OCI-LY7 (cell line): ENCODE measurements around the gene MYBPC3. TPM values are rescaled to one million over a fixed set of nuclear protein-coding genes. Genes with fewer than 3 reads are reported as not detected.

Source experiments
- BruUV-seq: library from RNA; stranded (reverse); fragments of 400-500 nt; replicated peaks from 2 replicates; lab custom pipeline; 2021; lab: Mats Ljungman, UMichigan
- CTCF ChIA-PET: fragments of 300-600 bp; sonication (Branson Sonifier 250); formaldehyde crosslinking; loops from one replicate; lab custom pipeline; 2022; ENCODE audit warnings: antibody characterized with exemption; ENCODE audit not compliant: unreplicated experiment; lab: Charles Lee
- POLR2A ChIA-PET: fragments of 300-600 bp; sonication (Branson Sonifier 250); formaldehyde crosslinking; loops from one replicate; lab custom pipeline; 2022; ENCODE audit warnings: antibody characterized with exemption; lab: Charles Lee
- DNase-seq: peaks from one replicate; pipeline ENCODE4 v3.0.0-alpha.2; 2015; ENCODE audit warnings: low spot score
- H2AFZ ChIP-seq: fragments of 200-600 bp; sonication (generic), shearing (Covaris generic); 2 replicates; pipeline ENCODE4 v1.6.1; 2014; ENCODE audit warnings: mild to moderate bottlenecking, antibody characterized with exemption, low read length, moderate library complexity
- H3K27ac ChIP-seq: fragments of 200-600 bp; sonication (generic); 2 replicates; pipeline ENCODE4 v1.5.1; 2014; ENCODE audit warnings: mixed run types, low read depth, mild to moderate bottlenecking, moderate library complexity, low read length, inconsistent platforms; ENCODE audit not compliant: poor library complexity, severe bottlenecking
- H3K36me3 ChIP-seq: fragments of 200-600 bp; sonication (generic); 2 replicates; pipeline ENCODE4 v1.6.1; 2014; ENCODE audit warnings: mild to moderate bottlenecking, antibody characterized with exemption, low read length, moderate library complexity, mixed read lengths; ENCODE audit not compliant: insufficient read depth
- H3K4me1 ChIP-seq: fragments of 200-600 bp; sonication (generic); 2 replicates; pipeline ENCODE4 v1.5.1; 2014; ENCODE audit warnings: mild to moderate bottlenecking, low read length; ENCODE audit not compliant: insufficient read depth, poor library complexity, severe bottlenecking
- H3K4me2 ChIP-seq: fragments of 200-600 bp; sonication (generic); 2 replicates; pipeline ENCODE4 v1.6.1; 2014; ENCODE audit warnings: mild to moderate bottlenecking, low read length
- H3K4me3 ChIP-seq: fragments of 200-600 bp; sonication (generic); 2 replicates; pipeline ENCODE4 v1.5.1; 2014; ENCODE audit warnings: mild to moderate bottlenecking, low read depth, low read length; ENCODE audit not compliant: poor library complexity, severe bottlenecking
- H3K79me2 ChIP-seq: fragments of 200-600 bp; sonication (generic); 2 replicates; pipeline ENCODE4 v1.6.1; 2016; ENCODE audit warnings: low read depth, mild to moderate bottlenecking, low read length, moderate library complexity, mixed read lengths; ENCODE audit not compliant: insufficient read depth
- H3K9me2 ChIP-seq: fragments of 200-600 bp; sonication (generic); 2 replicates; pipeline ENCODE4 v1.6.1; 2016; ENCODE audit warnings: mild to moderate bottlenecking, low read length, mixed read lengths; ENCODE audit not compliant: insufficient read depth
- H3K9me3 ChIP-seq: fragments of 200-600 bp; sonication (generic); 2 replicates; pipeline ENCODE4 v1.6.1; 2014; ENCODE audit warnings: mild to moderate bottlenecking, mixed run types, low read length, mixed read lengths
- H4K20me1 ChIP-seq: fragments of 200-600 bp; sonication (generic); 2 replicates; pipeline ENCODE4 v1.6.1; 2014; ENCODE audit warnings: mild to moderate bottlenecking, antibody characterized with exemption, low read length, moderate library complexity, mixed read lengths; ENCODE audit not compliant: insufficient read depth
- EZH2phosphoT487 ChIP-seq: fragments of 200-600 bp; sonication (generic); IDR thresholded peaks from 2 replicates; pipeline ENCODE4 v1.6.1; 2018; ENCODE audit warnings: low read depth, borderline replicate concordance, mild to moderate bottlenecking, mixed run types, antibody characterized with exemption, low read length, moderate library complexity, mixed read lengths
- intact Hi-C: fragments of 100-400 bp; cut with micrococcal nuclease; formaldehyde crosslinking; loops from one replicate; pipeline ENCODE4 v1.10.0; 2022; ENCODE audit not compliant: unreplicated experiment
- total RNA-seq, 2 experiments: library from RNA; depleted of rRNA in 1 of 2; stranded (reverse); fragments of >200 nt in 1 of 2; shearing (Covaris generic) in 1 of 2; gene quantifications; 2 replicates each; pipeline ENCODE4 v1.2.3, GENCODE V29; 2014 to 2022
- TF ChIP-seq, protein P1 (sequence below): fragments of 200-600 bp; sonication (generic); conservative IDR thresholded peaks from 2 replicates; pipeline ENCODE4 v1.5.1; 2014; ENCODE audit warnings: mild to moderate bottlenecking, antibody characterized with exemption, low read length, moderate library complexity, mixed read lengths

Gene MYBPC3
- total RNA-seq, 2 experiments from 2014 or later: 0.25 to 0.29 TPM

DNA sequence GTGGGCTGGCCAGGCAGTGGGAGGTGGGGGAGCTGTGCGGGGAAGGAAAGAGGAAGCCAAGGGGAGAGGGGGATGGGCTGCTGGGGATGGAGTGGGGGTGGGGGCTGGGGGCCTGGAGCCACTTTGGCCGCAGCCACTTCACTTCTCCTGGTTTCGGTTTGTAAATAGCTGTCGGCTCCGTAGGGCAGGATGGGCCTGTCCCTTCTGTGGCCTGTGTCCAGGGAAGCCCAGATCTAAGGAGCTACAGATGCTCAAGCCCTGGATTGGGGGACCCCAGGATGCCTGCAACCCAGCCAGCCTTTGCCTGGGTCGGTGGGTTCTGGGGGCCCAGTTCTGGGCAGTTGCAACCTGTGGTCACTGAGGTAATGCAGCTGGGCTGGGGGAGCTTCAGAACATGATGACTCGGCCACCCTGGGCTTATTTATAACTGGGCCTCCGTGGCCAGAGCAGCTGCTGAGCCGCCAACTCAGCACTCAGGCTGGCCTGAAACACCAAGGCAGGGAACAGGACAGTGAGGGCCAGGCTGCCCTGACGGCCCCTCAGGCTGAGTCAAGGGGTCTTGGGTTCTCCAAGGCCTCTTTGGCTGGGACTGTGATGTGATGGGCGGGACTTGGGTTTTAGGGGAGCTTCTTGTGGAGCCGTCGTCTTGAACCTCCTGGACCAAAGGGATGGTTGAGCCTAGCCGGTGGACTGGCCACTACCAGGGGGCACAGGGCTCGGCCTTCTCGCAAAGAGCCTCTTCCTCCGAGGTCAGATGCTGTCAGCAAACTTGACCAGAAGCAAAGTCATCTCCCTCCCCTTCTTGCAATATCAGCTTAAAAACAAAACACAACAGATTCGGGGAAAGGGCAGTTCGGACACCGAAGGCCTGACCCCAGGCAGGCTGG, 40.9 kb upstream of the MYBPC3 start:
- CTCF ChIA-PET: interaction anchor here (0.5 to 1.6 kb wide), 4 partner anchors 10 to 61 kb away, joined by 3 to 5 read pairs (median 4); partner anchors contain the start of gene SPI1
- peak overlapping the region; percentile 82 for H3K27ac ChIP-seq
- peak overlapping the region; percentile 37; the same call in 1 of the 2 replicates for H2AFZ ChIP-seq
- DNase-seq: no peak
- H3K9me3 ChIP-seq: no peaks in the 10 kb centered on the region
- peaks cover 57% of the 10 kb centered on the region for H3K4me1 ChIP-seq
- peak overlapping the region; percentile 12 for H3K4me3 ChIP-seq
- TF ChIP-seq, protein P1, sequence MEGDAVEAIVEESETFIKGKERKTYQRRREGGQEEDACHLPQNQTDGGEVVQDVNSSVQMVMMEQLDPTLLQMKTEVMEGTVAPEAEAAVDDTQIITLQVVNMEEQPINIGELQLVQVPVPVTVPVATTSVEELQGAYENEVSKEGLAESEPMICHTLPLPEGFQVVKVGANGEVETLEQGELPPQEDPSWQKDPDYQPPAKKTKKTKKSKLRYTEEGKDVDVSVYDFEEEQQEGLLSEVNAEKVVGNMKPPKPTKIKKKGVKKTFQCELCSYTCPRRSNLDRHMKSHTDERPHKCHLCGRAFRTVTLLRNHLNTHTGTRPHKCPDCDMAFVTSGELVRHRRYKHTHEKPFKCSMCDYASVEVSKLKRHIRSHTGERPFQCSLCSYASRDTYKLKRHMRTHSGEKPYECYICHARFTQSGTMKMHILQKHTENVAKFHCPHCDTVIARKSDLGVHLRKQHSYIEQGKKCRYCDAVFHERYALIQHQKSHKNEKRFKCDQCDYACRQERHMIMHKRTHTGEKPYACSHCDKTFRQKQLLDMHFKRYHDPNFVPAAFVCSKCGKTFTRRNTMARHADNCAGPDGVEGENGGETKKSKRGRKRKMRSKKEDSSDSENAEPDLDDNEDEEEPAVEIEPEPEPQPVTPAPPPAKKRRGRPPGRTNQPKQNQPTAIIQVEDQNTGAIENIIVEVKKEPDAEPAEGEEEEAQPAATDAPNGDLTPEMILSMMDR: no peak
- TF ChIP-seq EZH2phosphoT487: no peak
- BruUV-seq: no TSS peak
- no peaks in the 10 kb centered on the region for H3K9me2 ChIP-seq
- POLR2A ChIA-PET: interaction anchor here (0.6 to 2.9 kb wide), 6 partner anchors 10 to 818 kb away, joined by 3 to 19 read pairs (median 4); partner anchors contain the start of gene SPI1
- intact Hi-C loops: loop anchor here (10.0 kb wide), 1 partner anchor 631 kb away; no protein-coding TSS in a partner anchor
- H3K36me3 ChIP-seq: no peaks in the 10 kb centered on the region
- H3K79me2 ChIP-seq: no peaks in the 10 kb centered on the region
- no peaks in the 10 kb centered on the region for H4K20me1 ChIP-seq
- H3K4me2 ChIP-seq: peak overlapping the region; percentile 76

DNA sequence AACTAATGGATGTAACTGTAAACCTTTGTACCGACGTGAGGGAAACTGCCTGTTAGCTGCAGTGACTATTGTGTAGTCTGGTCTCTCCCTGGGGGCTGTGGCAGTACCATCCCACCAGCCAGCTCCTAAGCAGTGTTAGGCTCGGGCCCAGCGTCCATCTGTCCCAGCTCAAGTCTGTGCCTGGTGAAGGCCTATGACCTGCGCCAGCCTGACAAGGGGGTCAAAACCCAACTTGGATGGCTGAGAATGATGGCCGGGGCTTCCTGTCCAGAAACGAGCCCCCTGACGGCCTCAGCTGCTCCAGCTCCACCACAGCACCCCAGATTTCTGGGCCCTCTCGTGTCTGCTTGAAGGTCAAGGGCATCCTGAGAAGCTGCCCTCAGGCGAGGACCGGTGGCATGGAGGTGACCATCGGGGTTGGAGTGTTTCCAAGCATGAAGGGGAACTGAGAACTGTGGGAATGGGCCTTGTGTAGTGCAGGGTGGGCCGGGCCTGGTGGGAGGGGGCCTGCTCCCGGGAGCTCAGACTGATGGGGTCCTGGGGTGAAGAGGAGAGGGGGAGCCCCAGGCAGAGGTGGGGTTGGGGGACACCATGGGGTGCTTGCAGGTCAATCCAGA, 40.2 kb upstream of the MYBPC3 start:
- Histone ChIP-seq H3K4me2 (peak overlapping the region; percentile 76; the same call in 1 of the 2 replicates), H3K4me1 (peaks cover 53% of the 10 kb centered on the region), H3K36me3 (no peaks in the 10 kb centered on the region), H2AFZ (peak overlapping the region; percentile 37; the same call in 1 of the 2 replicates), H3K79me2 (no peaks in the 10 kb centered on the region), H3K9me3 (no peaks in the 10 kb centered on the region), H3K27ac (peak overlapping the region; percentile 82), H4K20me1 (no peaks in the 10 kb centered on the region), H3K4me3 (no peak overlapping the region), H3K9me2 (no peaks in the 10 kb centered on the region)
- DNase-seq: no peak
- CTCF ChIA-PET: interaction anchor here (0.9 to 1.6 kb wide), 2 partner anchors 14 to 15 kb away, joined by 3 to 4 read pairs; partner anchors contain the start of gene SPI1
- intact Hi-C loops: loop anchor here (10.0 kb wide), 1 partner anchor 632 kb away; no protein-coding TSS in a partner anchor
- TF ChIP-seq EZH2phosphoT487: no peak
- TF ChIP-seq, protein P1: no peak
- POLR2A ChIA-PET: interaction anchor here (0.6 to 2.9 kb wide), 6 partner anchors 11 to 817 kb away, joined by 3 to 19 read pairs (median 4); partner anchors contain the start of gene SPI1
- no TSS peak for BruUV-seq
